Measurements from ENCODE around the gene TBX1.
A peak's percentile ranks its signal among the peaks of the same experiment; 100 is the strongest.
"Not testable (repeated sequence)": the region's sequence is repeated elsewhere in the genome, so short reads cannot be mapped to it uniquely, and the experiment has no call there.

Gene TBX1

DNA sequence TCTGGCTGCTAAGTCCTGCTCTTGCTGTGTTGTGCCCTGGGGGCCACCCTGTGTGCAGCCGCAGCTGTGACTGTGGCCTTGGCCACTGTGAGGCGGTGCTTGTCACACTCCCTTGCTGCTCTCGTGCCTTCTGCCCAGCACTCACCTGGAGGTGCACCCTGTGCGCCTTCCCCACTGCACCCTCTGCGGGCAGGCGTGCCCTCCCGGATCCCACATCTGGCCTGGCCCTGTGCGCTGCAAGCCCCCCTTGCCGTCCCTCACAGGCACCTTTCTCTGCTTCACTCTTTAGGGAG, 27.2 kb downstream of the TBX1 start:
- DNase-seq, result peak; percentile 12
- TF ChIP-seq, protein P1, sequence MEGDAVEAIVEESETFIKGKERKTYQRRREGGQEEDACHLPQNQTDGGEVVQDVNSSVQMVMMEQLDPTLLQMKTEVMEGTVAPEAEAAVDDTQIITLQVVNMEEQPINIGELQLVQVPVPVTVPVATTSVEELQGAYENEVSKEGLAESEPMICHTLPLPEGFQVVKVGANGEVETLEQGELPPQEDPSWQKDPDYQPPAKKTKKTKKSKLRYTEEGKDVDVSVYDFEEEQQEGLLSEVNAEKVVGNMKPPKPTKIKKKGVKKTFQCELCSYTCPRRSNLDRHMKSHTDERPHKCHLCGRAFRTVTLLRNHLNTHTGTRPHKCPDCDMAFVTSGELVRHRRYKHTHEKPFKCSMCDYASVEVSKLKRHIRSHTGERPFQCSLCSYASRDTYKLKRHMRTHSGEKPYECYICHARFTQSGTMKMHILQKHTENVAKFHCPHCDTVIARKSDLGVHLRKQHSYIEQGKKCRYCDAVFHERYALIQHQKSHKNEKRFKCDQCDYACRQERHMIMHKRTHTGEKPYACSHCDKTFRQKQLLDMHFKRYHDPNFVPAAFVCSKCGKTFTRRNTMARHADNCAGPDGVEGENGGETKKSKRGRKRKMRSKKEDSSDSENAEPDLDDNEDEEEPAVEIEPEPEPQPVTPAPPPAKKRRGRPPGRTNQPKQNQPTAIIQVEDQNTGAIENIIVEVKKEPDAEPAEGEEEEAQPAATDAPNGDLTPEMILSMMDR (IDR thresholded peaks at IDR 0.05; ENCODE audit: low read depth, low read length), result no peak
- no peaks in the 10 kb centered on the region; the same call in 1 of the 2 replicates for H3K9me3 ChIP-seq
- no peaks in the 10 kb centered on the region for H3K4me1 ChIP-seq
- H3K4me3 ChIP-seq (ENCODE audit: low read depth, low read length), result no peak overlapping the region
- no peaks in the 10 kb centered on the region for H3K36me3 ChIP-seq
- H3K27me3 ChIP-seq, result no peaks in the 10 kb centered on the region

DNA sequence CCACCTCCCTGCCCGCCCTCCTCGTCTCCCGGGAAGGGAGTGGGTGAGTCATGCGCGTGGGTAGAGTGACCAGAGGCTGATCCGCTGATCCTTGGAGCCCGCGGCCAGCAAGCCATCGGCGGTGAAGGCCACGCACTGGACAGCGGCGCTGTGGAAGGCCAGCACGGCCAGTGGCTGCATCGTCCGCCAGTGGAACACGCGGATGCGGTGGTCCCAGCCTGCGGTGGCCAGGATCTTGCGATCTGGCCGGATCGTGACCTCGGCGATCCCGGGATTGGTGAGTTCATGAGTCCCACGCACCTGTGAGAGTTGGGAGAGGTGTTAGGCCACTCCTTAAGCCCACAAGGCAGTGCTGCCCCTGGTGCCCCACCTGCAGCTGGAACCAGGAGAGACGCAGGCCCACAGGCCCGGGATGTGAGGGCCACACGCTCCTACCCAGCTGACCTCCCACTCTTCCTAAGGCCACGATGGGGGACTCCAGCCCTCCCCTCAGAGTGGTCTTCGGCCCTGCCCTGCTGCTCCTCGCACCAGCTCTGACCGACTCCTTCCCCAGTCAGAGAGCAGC, 28.2 kb downstream of the TBX1 start:
- TF ChIP-seq, protein P1 (IDR thresholded peaks at IDR 0.05; ENCODE audit: low read depth, low read length), result no peak
- DNase-seq, result no peak
- H3K36me3 ChIP-seq, result no peaks in the 10 kb centered on the region

DNA sequence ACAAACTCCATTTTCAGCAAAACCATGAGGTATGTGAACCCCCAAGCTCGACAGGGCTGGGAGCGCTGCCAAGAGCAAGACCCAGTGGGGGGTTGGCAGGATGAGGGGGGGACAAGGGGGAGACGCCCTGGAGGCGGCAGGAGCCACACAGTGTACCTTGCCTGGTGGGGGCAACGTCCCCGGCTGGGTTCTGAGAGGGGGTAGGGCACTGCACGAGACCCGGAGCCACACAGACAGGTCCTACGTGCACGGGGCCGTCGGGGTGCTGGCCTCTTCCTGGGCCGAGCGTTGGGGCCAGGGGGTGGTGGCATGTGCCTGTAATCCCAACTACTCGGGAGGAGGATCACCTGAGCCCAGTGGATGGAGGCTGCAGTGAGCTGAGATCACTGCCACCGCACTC, 28.8 kb downstream of the TBX1 start:
- H3K27me3 ChIP-seq, result no peaks in the 10 kb centered on the region
- DNase-seq, result no peak
- TF ChIP-seq, protein P1 (IDR thresholded peaks at IDR 0.05; ENCODE audit: low read depth, low read length), result no peak
- H3K36me3 ChIP-seq, result no peaks in the 10 kb centered on the region
- no peaks in the 10 kb centered on the region for H3K9me3 ChIP-seq
- no peaks in the 10 kb centered on the region for H3K4me1 ChIP-seq
- no peak overlapping the region for H3K4me3 ChIP-seq (ENCODE audit: low read depth, low read length)

More for the DNA sequence above, 28.2 kb downstream of the TBX1 start:
- H3K27me3 ChIP-seq, result no peaks in the 10 kb centered on the region
- no peaks in the 10 kb centered on the region for H3K4me1 ChIP-seq
- no peaks in the 10 kb centered on the region for H3K9me3 ChIP-seq
- no peak overlapping the region for H3K4me3 ChIP-seq (ENCODE audit: low read depth, low read length)

DNA sequence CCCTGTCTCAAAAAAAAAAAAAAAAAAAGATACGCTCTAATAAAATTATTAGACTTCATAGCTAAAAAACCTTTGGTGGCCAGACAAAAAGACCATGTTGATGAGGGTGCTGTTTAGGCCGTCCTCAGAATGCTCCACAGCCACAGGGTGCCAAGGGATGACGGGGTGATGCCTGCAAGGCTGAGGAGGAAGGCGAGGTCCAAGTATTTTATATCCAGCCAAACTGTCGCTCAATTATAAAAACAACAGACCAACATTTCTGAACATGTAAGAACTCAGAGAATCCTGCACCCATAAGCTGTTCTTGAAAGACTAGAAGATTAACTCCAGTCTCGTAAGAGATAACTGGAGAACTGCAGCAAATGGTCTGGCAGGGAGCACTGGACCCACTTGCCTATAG, 29.2 kb downstream of the TBX1 start:
- no peaks in the 10 kb centered on the region for H3K9me3 ChIP-seq
- H3K4me3 ChIP-seq (ENCODE audit: low read depth, low read length), result no peak overlapping the region
- DNase-seq, result no peak
- no peaks in the 10 kb centered on the region for H3K27me3 ChIP-seq
- TF ChIP-seq, protein P1 (IDR thresholded peaks at IDR 0.05; ENCODE audit: low read depth, low read length), result no peak
- no peaks in the 10 kb centered on the region for H3K4me1 ChIP-seq
- H3K36me3 ChIP-seq, result no peaks in the 10 kb centered on the region

DNA sequence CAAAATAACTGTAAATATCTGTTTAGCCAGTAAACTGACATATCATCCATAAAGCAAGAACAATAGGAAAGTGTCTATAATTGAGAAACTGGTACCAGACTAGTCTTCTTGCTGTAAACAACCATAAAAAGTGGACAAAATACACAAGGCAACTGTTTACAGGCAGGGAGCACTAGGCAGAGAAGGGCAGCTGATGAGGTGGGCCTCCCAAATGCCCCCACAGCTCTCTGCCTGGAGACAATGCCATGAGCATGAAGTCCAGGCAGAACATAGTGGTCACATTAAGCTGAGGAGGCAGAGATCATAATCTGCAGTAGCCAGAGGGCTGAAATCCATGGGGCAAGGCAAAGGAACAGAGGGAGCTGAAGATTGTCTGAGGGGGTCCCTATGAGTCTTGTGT, 30.7 kb downstream of the TBX1 start:
- H3K27me3 ChIP-seq, result no peaks in the 10 kb centered on the region
- TF ChIP-seq, protein P1 (IDR thresholded peaks at IDR 0.05; ENCODE audit: low read depth, low read length), result no peak
- H3K4me1 ChIP-seq, result no peaks in the 10 kb centered on the region

DNA sequence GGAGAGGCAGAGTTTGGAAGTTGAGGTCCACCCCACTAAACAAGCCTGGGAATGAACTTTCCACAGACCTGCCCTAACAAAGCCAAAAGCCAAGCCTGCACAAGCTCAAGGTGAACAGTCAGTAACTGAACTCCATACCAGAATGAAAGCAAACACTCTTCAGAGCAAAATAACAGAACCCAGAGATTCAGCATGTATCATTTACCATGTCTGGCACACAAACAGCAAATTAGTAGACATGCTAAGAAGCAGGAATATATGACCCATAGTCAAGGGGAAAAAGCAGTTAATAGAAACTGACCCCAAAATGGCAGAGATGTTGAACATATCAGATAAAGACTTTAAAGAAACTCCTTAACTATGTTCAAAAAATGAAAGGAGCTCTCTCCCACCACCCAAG, 31.3 kb downstream of the TBX1 start:
- DNase-seq, result no peak
- no peaks in the 10 kb centered on the region for H3K27me3 ChIP-seq
- no peak overlapping the region for H3K4me3 ChIP-seq (ENCODE audit: low read depth, low read length)
- H3K4me1 ChIP-seq, result no peaks in the 10 kb centered on the region
- no peaks in the 10 kb centered on the region for H3K9me3 ChIP-seq
- TF ChIP-seq, protein P1 (IDR thresholded peaks at IDR 0.05; ENCODE audit: low read depth, low read length), result no peak
- no peaks in the 10 kb centered on the region for H3K36me3 ChIP-seq

More for the DNA sequence above, 30.7 kb downstream of the TBX1 start:
- DNase-seq, result no peak
- no peak overlapping the region for H3K4me3 ChIP-seq (ENCODE audit: low read depth, low read length)
- H3K9me3 ChIP-seq, result no peaks in the 10 kb centered on the region
- no peaks in the 10 kb centered on the region for H3K36me3 ChIP-seq

DNA sequence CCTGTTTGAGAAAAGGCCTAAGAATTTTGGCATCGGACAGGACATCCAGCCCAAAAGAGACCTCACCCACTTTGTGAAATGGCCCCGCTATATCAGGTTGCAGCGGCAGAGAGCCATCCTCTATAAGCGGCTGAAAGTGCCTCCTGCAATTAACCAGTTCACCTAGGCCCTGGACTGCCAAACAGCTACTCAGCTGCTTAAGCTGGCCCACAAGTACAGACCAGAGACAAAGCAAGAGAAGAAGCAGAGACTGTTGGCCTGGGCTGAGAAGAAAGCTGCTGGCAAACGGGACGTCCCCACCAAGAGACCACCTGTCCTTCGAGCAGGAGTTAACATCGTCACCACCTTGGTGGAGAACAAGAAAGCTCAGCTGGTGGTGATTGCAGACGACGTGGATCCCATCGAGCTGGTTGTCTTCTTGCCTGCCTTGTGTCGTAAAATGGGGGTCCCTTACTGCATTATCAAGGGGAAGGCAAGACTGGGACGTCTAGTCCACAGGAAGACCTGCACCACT, 31.9 kb downstream of the TBX1 start:
- not testable (repeated sequence) for H3K36me3 ChIP-seq; H3K4me1 ChIP-seq; H3K27me3 ChIP-seq; H3K4me3 ChIP-seq (ENCODE audit: low read depth, low read length); H3K9me3 ChIP-seq; DNase-seq
